Measurements from ENCODE around the gene B3GNT7.
A peak's percentile ranks its signal among the peaks of the same experiment; 100 is the strongest.

The B3GNT7 gene

GRCh38 chr2:231387904-231388724 lies 7.4 kb upstream of the B3GNT7 start:
- Histone ChIP-seq H3K4me3 (ENCODE audit: low read length) (no peak overlapping the region), H3K27me3 (replicated peaks; ENCODE audit: control insufficient read depth, insufficient read depth, low read length) (peaks cover 26% of the 10 kb centered on the region), H3K9ac (ENCODE audit: low read length) (no peak overlapping the region), H3K36me3 (ENCODE audit: control insufficient read depth, insufficient read depth, low read length, severe bottlenecking) (no peaks in the 10 kb centered on the region), H3K4me1 (ENCODE audit: control insufficient read depth, insufficient read depth, low read length) (no peaks in the 10 kb centered on the region), H3K9me3 (ENCODE audit: control insufficient read depth, low read length) (peaks cover 12% of the 10 kb centered on the region)
- peak; percentile 49 for DNase-seq (ENCODE audit: low read depth)

- H3K36me3 ChIP-seq (ENCODE audit: control insufficient read depth, insufficient read depth, low read length, severe bottlenecking), result no peaks in the 10 kb centered on the region
- no peaks in the 10 kb centered on the region for H3K4me1 ChIP-seq (ENCODE audit: control insufficient read depth, insufficient read depth, low read length)
- peaks cover 12% of the 10 kb centered on the region for H3K9me3 ChIP-seq (ENCODE audit: control insufficient read depth, low read length)
- peaks cover 33% of the 10 kb centered on the region for H3K27me3 ChIP-seq (replicated peaks; ENCODE audit: control insufficient read depth, insufficient read depth, low read length)
- no peak for DNase-seq (ENCODE audit: low read depth)
- no peak overlapping the region for H3K9ac ChIP-seq (ENCODE audit: low read length)
- no peak overlapping the region for H3K4me3 ChIP-seq (ENCODE audit: low read length)
Measured at GRCh38 chr2:231388725-231389346, 6.7 kb upstream of the B3GNT7 start.

GRCh38 chr2:231390667-231391066 lies 4.8 kb upstream of the B3GNT7 start:
- peaks cover under 1% of the 10 kb centered on the region for H3K9me3 ChIP-seq (ENCODE audit: control insufficient read depth, low read length)
- H3K9ac ChIP-seq (ENCODE audit: low read length), result no peak overlapping the region
- H3K36me3 ChIP-seq (ENCODE audit: control insufficient read depth, insufficient read depth, low read length, severe bottlenecking), result no peaks in the 10 kb centered on the region
- DNase-seq (ENCODE audit: low read depth), result no peak
- H3K4me1 ChIP-seq (ENCODE audit: control insufficient read depth, insufficient read depth, low read length), result no peaks in the 10 kb centered on the region
- peaks cover 47% of the 10 kb centered on the region for H3K27me3 ChIP-seq (replicated peaks; ENCODE audit: control insufficient read depth, insufficient read depth, low read length)
- no peak overlapping the region for H3K4me3 ChIP-seq (ENCODE audit: low read length)

- no peak for DNase-seq (ENCODE audit: low read depth)
- no peaks in the 10 kb centered on the region for H3K4me1 ChIP-seq (ENCODE audit: control insufficient read depth, insufficient read depth, low read length)
Measured at GRCh38 chr2:231391981-231392380, 3.5 kb upstream of the B3GNT7 start.

GRCh38 chr2:231392431-231393148 lies 2.9 kb upstream of the B3GNT7 start:
- Histone ChIP-seq H3K9ac (ENCODE audit: low read length) (no peak overlapping the region), H3K36me3 (ENCODE audit: control insufficient read depth, insufficient read depth, low read length, severe bottlenecking) (no peaks in the 10 kb centered on the region), H3K4me1 (ENCODE audit: control insufficient read depth, insufficient read depth, low read length) (no peaks in the 10 kb centered on the region), H3K4me3 (ENCODE audit: low read length) (no peak overlapping the region), H3K9me3 (ENCODE audit: control insufficient read depth, low read length) (no peaks in the 10 kb centered on the region), H3K27me3 (replicated peaks; ENCODE audit: control insufficient read depth, insufficient read depth, low read length) (peaks cover 52% of the 10 kb centered on the region)
- no peak for DNase-seq (ENCODE audit: low read depth)

More at GRCh38 chr2:231391981-231392380, 3.5 kb upstream of the B3GNT7 start:
- peaks cover 52% of the 10 kb centered on the region for H3K27me3 ChIP-seq (replicated peaks; ENCODE audit: control insufficient read depth, insufficient read depth, low read length)
- H3K9me3 ChIP-seq (ENCODE audit: control insufficient read depth, low read length), result no peaks in the 10 kb centered on the region
- H3K4me3 ChIP-seq (ENCODE audit: low read length), result no peak overlapping the region
- H3K9ac ChIP-seq (ENCODE audit: low read length), result no peak overlapping the region
- H3K36me3 ChIP-seq (ENCODE audit: control insufficient read depth, insufficient read depth, low read length, severe bottlenecking), result no peaks in the 10 kb centered on the region

GRCh38 chr2:231393149-231394131 lies 2.1 kb upstream of the B3GNT7 start:
- no peak for DNase-seq (ENCODE audit: low read depth)
- H3K4me3 ChIP-seq (ENCODE audit: low read length), result no peak overlapping the region

GRCh38 chr2:231394211-231395141 lies 1.0 kb upstream of the B3GNT7 start:
- no peaks in the 10 kb centered on the region for H3K36me3 ChIP-seq (ENCODE audit: control insufficient read depth, insufficient read depth, low read length, severe bottlenecking)
- no peak overlapping the region for H3K4me3 ChIP-seq (ENCODE audit: low read length)
- no peak for DNase-seq (ENCODE audit: low read depth)

More at GRCh38 chr2:231393149-231394131, 2.1 kb upstream of the B3GNT7 start:
- Histone ChIP-seq H3K4me1 (ENCODE audit: control insufficient read depth, insufficient read depth, low read length) (no peaks in the 10 kb centered on the region), H3K36me3 (ENCODE audit: control insufficient read depth, insufficient read depth, low read length, severe bottlenecking) (no peaks in the 10 kb centered on the region), H3K27me3 (replicated peaks; ENCODE audit: control insufficient read depth, insufficient read depth, low read length) (peaks cover 52% of the 10 kb centered on the region), H3K9ac (ENCODE audit: low read length) (no peak overlapping the region), H3K9me3 (ENCODE audit: control insufficient read depth, low read length) (no peaks in the 10 kb centered on the region)

GRCh38 chr2:231396058-231396821 lies 730 bp downstream of the B3GNT7 start:
- no peaks in the 10 kb centered on the region for H3K36me3 ChIP-seq (ENCODE audit: control insufficient read depth, insufficient read depth, low read length, severe bottlenecking)
- no peaks in the 10 kb centered on the region for H3K9me3 ChIP-seq (ENCODE audit: control insufficient read depth, low read length)
- peaks cover 9% of the 10 kb centered on the region for H3K4me1 ChIP-seq (ENCODE audit: control insufficient read depth, insufficient read depth, low read length)
- no peak overlapping the region for H3K9ac ChIP-seq (ENCODE audit: low read length)
- no peak overlapping the region for H3K4me3 ChIP-seq (ENCODE audit: low read length)
- no peak for DNase-seq (ENCODE audit: low read depth)
- H3K27me3 ChIP-seq (replicated peaks; ENCODE audit: control insufficient read depth, insufficient read depth, low read length), result peaks cover 43% of the 10 kb centered on the region

More at GRCh38 chr2:231394211-231395141, 1.0 kb upstream of the B3GNT7 start:
- Histone ChIP-seq H3K4me1 (ENCODE audit: control insufficient read depth, insufficient read depth, low read length) (no peaks in the 10 kb centered on the region), H3K9me3 (ENCODE audit: control insufficient read depth, low read length) (no peaks in the 10 kb centered on the region), H3K9ac (ENCODE audit: low read length) (no peak overlapping the region), H3K27me3 (replicated peaks; ENCODE audit: control insufficient read depth, insufficient read depth, low read length) (peaks cover 52% of the 10 kb centered on the region)

- H3K36me3 ChIP-seq (ENCODE audit: control insufficient read depth, insufficient read depth, low read length, severe bottlenecking), result no peaks in the 10 kb centered on the region
- H3K9me3 ChIP-seq (ENCODE audit: control insufficient read depth, low read length), result no peaks in the 10 kb centered on the region
- H3K4me3 ChIP-seq (ENCODE audit: low read length), result no peak overlapping the region
- no peak for DNase-seq (ENCODE audit: low read depth)
- H3K9ac ChIP-seq (ENCODE audit: low read length), result no peak overlapping the region
- peaks cover 41% of the 10 kb centered on the region for H3K27me3 ChIP-seq (replicated peaks; ENCODE audit: control insufficient read depth, insufficient read depth, low read length)
- H3K4me1 ChIP-seq (ENCODE audit: control insufficient read depth, insufficient read depth, low read length), result peaks cover 9% of the 10 kb centered on the region
Measured at GRCh38 chr2:231397011-231397927, 1.8 kb downstream of the B3GNT7 start.

All from adipocyte (in vitro differentiated cells).